AG04450 (cell line): Measurements from ENCODE around the gene RIPK4. TPM values are rescaled to one million over a fixed set of nuclear protein-coding genes. Genes with fewer than 3 reads are reported as not detected.

Experiments used
- CTCF ChIA-PET: fragments of 300-600, 350-600 bp; formaldehyde crosslinking; extraction: SDS; loops from one replicate; lab custom pipeline; 2022; ENCODE audit warnings: antibody characterized with exemption, inconsistent platforms; lab: Charles Lee
- POLR2A ChIA-PET: fragments of 350-600 bp; formaldehyde crosslinking; extraction: SDS; loops from one replicate; lab custom pipeline; 2021; ENCODE audit warnings: antibody characterized with exemption, inconsistent platforms; lab: Yijun Ruan, JAX
- DNase-seq: peaks from one replicate; pipeline ENCODE4 v3.0.0-alpha.2; 2011; ENCODE audit warnings: low read depth, low spot score
- H3K27ac ChIP-seq: one replicate; pipeline ENCODE4 v1.5.1; 2012; ENCODE audit warnings: low read depth, low read length, control low read depth
- H3K27me3 ChIP-seq: one replicate; pipeline ENCODE4 v1.6.0; 2012; ENCODE audit warnings: low read length; ENCODE audit not compliant: control insufficient read depth, insufficient read depth
- H3K4me3 ChIP-seq: 2 replicates; pipeline ENCODE4 v1.5.1; 2011; ENCODE audit warnings: mild to moderate bottlenecking, low read depth, low read length, control low read depth
- H3K9me3 ChIP-seq: 2 replicates; pipeline ENCODE4 v1.5.1; 2012; ENCODE audit warnings: low read length; ENCODE audit not compliant: control insufficient read depth, insufficient read depth
- polyA plus RNA-seq: library from polyadenylated mRNA; depleted of rRNA; stranded (reverse); fragments of >200 nt; gene quantifications from 2 replicates; pipeline ENCODE4 v1.2.3, GENCODE V29; 2011
- TF ChIP-seq, protein P1 (sequence below): IDR thresholded peaks from 2 replicates; pipeline ENCODE4 v1.5.1; 2011; ENCODE audit warnings: low read depth, low read length, control low read depth, inconsistent platforms

RIPK4 gene
- polyA plus RNA-seq, 1 experiment = not detected

DNA sequence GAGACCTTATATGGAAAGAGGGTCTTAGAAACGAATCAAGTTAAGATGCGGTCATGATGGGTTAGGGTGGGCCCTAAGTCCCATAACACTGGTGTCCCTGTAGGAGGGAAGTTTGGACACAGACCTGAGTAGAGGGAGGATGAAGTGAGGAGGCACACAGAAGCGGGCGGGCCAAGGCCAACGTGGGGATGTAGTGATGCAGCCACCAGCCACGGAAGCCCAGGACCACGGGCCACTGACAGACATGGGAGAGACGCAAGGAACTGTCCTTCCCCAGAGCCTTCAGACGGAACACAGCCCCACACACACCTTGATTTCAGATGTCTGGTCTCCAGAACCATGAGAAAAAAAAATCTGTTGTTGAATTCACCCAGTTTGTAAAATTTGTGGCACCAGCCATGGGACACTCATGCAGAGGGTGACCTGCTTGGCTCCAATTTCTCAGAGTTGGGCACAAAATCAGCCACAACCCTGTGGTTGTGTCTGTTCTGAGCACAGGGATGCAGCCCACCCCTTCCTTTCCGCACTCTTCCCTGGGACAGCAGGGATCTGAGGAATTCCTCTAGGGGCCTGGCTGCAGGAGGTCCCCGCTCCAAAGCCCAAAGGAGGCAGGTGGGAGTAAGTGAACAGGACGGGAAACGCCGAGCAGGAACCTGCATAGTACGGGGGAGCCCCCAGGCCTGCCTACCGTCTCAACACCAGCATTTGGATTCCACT is 61.1 kb downstream of the RIPK4 start:
- H3K9me3 ChIP-seq = no peaks in the 10 kb centered on the region; the same call in 1 of the 2 replicates
- H3K27me3 ChIP-seq = peaks cover 24% of the 10 kb centered on the region
- ChIA-PET CTCF (no interaction called here), POLR2A (no interaction called here)
- no peak overlapping the region for H3K27ac ChIP-seq
- H3K4me3 ChIP-seq = no peak overlapping the region
- TF ChIP-seq, protein P1, sequence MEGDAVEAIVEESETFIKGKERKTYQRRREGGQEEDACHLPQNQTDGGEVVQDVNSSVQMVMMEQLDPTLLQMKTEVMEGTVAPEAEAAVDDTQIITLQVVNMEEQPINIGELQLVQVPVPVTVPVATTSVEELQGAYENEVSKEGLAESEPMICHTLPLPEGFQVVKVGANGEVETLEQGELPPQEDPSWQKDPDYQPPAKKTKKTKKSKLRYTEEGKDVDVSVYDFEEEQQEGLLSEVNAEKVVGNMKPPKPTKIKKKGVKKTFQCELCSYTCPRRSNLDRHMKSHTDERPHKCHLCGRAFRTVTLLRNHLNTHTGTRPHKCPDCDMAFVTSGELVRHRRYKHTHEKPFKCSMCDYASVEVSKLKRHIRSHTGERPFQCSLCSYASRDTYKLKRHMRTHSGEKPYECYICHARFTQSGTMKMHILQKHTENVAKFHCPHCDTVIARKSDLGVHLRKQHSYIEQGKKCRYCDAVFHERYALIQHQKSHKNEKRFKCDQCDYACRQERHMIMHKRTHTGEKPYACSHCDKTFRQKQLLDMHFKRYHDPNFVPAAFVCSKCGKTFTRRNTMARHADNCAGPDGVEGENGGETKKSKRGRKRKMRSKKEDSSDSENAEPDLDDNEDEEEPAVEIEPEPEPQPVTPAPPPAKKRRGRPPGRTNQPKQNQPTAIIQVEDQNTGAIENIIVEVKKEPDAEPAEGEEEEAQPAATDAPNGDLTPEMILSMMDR = no peak
- no peak for DNase-seq

DNA sequence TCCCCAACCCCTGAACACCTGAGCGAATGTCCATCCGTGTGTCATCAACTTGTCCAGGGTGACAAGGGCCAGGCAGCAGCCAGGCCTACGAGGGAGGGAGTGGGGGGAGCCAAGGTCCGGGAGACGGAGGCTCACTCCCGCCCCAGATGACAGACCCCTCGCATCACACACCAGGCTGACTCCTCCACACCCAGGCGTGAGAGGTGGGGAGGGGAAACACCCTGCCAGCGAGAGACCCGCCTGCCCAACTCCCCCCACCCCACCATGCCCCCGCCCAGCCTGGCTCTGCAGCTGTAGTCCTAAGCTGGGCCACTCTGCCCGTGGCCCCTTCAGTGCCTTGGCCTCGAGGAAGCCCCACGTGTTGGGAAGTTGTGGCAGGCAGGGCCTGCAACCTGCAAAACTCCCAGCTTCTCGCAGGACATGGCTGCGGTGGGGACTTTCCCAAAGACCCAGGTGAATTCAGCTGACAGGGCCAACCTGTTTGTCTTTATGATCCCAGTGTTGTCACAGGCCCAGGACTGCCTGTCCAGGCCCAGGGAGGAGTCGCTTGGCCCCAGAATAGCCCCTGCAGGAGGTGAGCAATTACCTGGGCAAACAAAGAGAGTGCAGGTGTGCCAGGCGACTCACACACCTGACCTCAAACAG is 62.9 kb downstream of the RIPK4 start:
- POLR2A ChIA-PET = no interaction called here
- TF ChIP-seq, protein P1 = no peak
- Histone ChIP-seq H3K9me3 (no peaks in the 10 kb centered on the region; the same call in 1 of the 2 replicates), H3K27ac (no peak overlapping the region), H3K27me3 (peaks cover 19% of the 10 kb centered on the region), H3K4me3 (no peak overlapping the region)
- no peak for DNase-seq
- CTCF ChIA-PET = no interaction called here

DNA sequence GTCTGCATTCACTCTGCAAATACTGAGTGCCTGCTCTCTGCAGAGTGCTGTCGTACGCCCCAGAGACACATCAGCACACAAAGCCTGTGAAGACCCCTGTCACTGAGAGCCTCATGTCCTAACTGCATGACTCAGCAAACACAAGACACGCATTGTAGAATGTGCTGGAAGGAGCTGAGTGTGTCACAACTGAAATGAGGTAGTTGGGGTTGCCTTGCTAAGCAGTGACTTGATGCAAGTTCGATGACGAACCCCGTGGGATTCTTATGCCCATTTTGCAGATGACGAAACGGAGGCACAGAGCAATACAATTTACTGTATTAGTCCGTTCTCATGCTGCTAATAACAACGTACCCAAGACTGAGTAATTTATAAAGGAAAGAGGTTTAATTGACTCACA is 65.1 kb downstream of the RIPK4 start:
- TF ChIP-seq, protein P1 = no peak
- CTCF ChIA-PET = no interaction called here

DNA sequence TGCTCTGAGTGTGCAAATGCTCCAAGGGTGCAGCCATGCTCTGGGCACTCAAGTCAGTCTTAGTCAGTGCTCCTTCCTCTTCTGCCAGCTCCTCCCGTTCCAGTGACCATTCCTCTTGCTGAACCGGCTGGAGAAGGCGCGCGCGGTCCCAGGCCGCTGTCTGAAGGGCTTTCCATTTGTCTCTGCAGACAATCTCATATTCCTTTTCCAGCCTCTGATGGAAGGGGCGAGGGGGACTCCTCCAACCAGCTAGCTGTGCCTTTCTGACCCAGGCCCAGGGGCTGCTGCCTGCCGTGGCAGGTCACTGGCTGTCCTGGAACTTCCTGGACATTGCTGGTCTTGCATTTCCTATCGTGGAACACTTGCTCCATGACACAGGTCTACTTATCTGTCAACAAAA is 67.5 kb downstream of the RIPK4 start:
- no peak for DNase-seq
- no peaks in the 10 kb centered on the region for H3K9me3 ChIP-seq
- TF ChIP-seq, protein P1 = no peak
- H3K27me3 ChIP-seq = peaks cover 26% of the 10 kb centered on the region
- no peak overlapping the region for H3K4me3 ChIP-seq
- ChIA-PET POLR2A (no interaction called here), CTCF (no interaction called here)
- no peak overlapping the region for H3K27ac ChIP-seq

More for the DNA sequence above, 65.1 kb downstream of the RIPK4 start:
- POLR2A ChIA-PET = no interaction called here
- Histone ChIP-seq H3K9me3 (no peaks in the 10 kb centered on the region; the same call in 1 of the 2 replicates), H3K27ac (no peak overlapping the region), H3K4me3 (no peak overlapping the region), H3K27me3 (peaks cover 16% of the 10 kb centered on the region)
- no peak for DNase-seq

DNA sequence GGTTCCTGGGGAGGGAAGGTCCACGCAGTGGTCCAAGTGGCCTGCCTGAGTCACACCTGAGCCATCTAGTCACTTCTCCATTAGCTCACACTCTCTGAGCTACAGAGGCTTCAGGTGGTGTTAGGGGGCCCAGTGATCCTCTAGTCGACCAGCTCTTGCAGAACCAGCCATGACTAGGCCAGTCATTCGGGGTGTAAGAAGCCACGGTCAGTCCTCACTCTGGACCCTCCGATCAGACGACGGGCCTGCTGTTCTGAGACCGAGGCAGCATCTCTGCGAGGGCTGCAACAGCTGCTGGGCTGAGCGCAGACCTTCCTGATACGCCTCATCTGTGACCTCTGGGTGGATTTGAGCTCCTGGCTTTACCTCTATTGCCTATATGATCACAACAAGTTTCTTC is 68.8 kb downstream of the RIPK4 start:
- ChIA-PET CTCF (no interaction called here), POLR2A (no interaction called here)
- Histone ChIP-seq H3K27me3 (peaks cover 20% of the 10 kb centered on the region), H3K9me3 (no peaks in the 10 kb centered on the region), H3K4me3 (no peak overlapping the region), H3K27ac (no peak overlapping the region)
- no peak for DNase-seq
- TF ChIP-seq, protein P1 = no peak
